H7 (cell line): Measurements from ENCODE around the gene UBFD1. TPM values are rescaled to one million over a fixed set of nuclear protein-coding genes. Genes with fewer than 3 reads are reported as not detected.
"Not testable (repeated sequence)": the region's sequence is repeated elsewhere in the genome, so short reads cannot be mapped to it uniquely, and the experiment has no call there.

Source experiments
- DNase-seq: peaks from one replicate; pipeline ENCODE4 v3.0.0; 2012
- H3K27me3 ChIP-seq: 2 replicates; pipeline ENCODE4 v1.6.0; 2011; ENCODE audit warnings: mild to moderate bottlenecking, low read length; ENCODE audit not compliant: control insufficient read depth, insufficient read depth
- H3K36me3 ChIP-seq: replicated peaks from 2 replicates; pipeline ENCODE4 v1.5.1; 2011; ENCODE audit warnings: low read length; ENCODE audit not compliant: control insufficient read depth, insufficient read depth
- H3K4me3 ChIP-seq: 2 replicates; pipeline ENCODE4 v1.5.1; 2011; ENCODE audit warnings: low read depth, mild to moderate bottlenecking, control low read depth, low read length, moderate library complexity; ENCODE audit not compliant: insufficient read depth
- total RNA-seq: library from RNA; depleted of rRNA; stranded (reverse); fragments of >200 nt; shearing (Covaris generic); gene quantifications from 2 replicates; pipeline ENCODE4 v1.2.3, GENCODE V29; 2014

UBFD1 gene
- total RNA-seq, 1 experiment from 2014 or later, result 68.2 TPM

DNA sequence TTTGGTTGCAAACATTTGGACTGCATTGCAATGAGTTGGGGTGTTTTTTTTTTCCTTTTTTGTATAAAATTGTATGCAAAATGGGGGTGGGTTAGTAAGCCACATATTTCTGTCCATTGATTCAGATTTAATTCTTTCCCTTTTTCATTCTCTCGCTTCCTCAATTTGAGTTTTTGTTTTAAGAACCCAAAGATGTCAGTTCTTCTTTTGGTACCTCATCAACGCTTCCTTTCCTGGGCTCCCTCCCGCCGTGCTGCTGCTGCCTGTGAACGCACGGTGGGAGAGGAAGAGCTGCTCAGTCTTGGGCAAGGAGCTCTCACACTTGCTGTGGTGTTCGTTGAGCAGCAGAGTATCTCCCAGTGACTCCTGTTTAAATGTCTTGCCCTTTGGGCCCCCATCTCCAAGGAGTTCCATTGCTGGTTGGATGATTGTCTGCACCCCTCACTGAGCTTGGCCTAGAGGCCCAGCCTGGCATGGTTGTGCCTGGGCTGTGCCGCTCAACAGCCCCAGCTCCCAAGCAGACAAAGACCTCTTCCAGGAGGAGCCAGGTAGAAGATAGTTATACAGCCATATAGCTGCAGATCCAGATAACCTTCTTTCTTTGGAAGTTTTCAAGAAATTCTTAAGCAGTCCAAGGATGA lies 13.6 kb downstream of the UBFD1 start:
- Histone ChIP-seq H3K27me3 (no peaks in the 10 kb centered on the region), H3K4me3 (no peak overlapping the region), H3K36me3 (peaks cover 31% of the 10 kb centered on the region)
- no peak for DNase-seq

- H3K27me3 ChIP-seq, result no peaks in the 10 kb centered on the region
- peaks cover 29% of the 10 kb centered on the region for H3K36me3 ChIP-seq
- no peak overlapping the region for H3K4me3 ChIP-seq
- DNase-seq, result no peak
Observed at GRCh38 chr16:23571895-23572294, 14.4 kb downstream of the UBFD1 start.

GRCh38 chr16:23572394-23572793 lies 14.9 kb downstream of the UBFD1 start:
- H3K36me3 ChIP-seq, result peaks cover 26% of the 10 kb centered on the region
- no peaks in the 10 kb centered on the region for H3K27me3 ChIP-seq
- DNase-seq, result no peak
- H3K4me3 ChIP-seq, result no peak overlapping the region

- no peaks in the 10 kb centered on the region for H3K27me3 ChIP-seq
- DNase-seq, result no peak
- no peak overlapping the region for H3K4me3 ChIP-seq
- peaks cover 20% of the 10 kb centered on the region for H3K36me3 ChIP-seq
Observed at GRCh38 chr16:23573817-23574216, 16.3 kb downstream of the UBFD1 start.

DNA sequence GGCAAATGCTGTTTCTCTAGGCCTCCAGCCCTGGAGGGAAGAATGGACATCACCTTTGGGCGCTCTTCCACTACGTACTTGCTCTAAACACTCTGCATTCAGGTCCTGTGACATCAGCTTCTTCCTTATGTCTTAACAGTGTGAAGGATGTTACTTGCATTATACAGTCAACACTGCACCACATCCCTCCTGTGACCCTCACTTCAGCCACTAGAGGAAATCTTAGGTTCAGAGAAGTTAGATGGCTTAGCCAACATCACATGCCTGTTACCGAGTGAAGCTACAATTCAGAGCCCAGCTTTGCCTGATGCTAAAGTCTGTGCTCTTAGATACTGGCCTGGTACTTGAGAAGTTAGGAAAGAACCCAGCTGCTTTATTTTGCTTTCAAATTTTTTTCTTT lies 18.3 kb downstream of the UBFD1 start:
- peak; percentile 46 for DNase-seq

GRCh38 chr16:23577493-23577892 lies 20.0 kb downstream of the UBFD1 start:
- DNase-seq, result no peak
- H3K27me3 ChIP-seq, result no peaks in the 10 kb centered on the region
- peaks cover 15% of the 10 kb centered on the region for H3K36me3 ChIP-seq
- H3K4me3 ChIP-seq, result no peak overlapping the region

More for the DNA sequence above, 18.3 kb downstream of the UBFD1 start:
- Histone ChIP-seq H3K4me3 (no peak overlapping the region), H3K27me3 (no peaks in the 10 kb centered on the region), H3K36me3 (peaks cover 20% of the 10 kb centered on the region)

GRCh38 chr16:23578101-23578830 lies 20.7 kb downstream of the UBFD1 start:
- H3K36me3 ChIP-seq, result peaks cover 12% of the 10 kb centered on the region
- no peak for DNase-seq
- no peak overlapping the region for H3K4me3 ChIP-seq
- no peaks in the 10 kb centered on the region for H3K27me3 ChIP-seq

DNA sequence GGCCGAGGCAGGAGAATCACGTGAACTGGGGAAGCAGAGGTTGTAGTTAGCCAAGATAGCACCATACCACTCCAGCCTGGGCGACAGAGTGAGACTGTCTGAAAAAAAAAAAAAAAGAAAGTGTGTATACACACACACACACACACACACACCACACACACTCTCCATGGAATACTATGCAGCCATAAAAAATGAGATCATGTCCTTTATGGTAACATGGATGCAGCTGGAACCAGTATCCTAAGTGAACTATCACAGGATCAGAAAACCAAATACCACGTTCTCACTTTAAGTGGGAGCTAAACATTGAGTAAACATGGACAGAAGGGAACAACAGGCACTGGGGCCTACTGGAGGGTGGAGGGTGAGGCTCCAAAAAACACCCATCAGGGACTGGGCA lies 21.8 kb downstream of the UBFD1 start:
- no peak for DNase-seq
- Histone ChIP-seq H3K36me3 (peaks cover 10% of the 10 kb centered on the region), H3K4me3 (no peak overlapping the region), H3K27me3 (no peaks in the 10 kb centered on the region)

- no peak for DNase-seq
Observed at GRCh38 chr16:23580391-23580790, 22.9 kb downstream of the UBFD1 start.

DNA sequence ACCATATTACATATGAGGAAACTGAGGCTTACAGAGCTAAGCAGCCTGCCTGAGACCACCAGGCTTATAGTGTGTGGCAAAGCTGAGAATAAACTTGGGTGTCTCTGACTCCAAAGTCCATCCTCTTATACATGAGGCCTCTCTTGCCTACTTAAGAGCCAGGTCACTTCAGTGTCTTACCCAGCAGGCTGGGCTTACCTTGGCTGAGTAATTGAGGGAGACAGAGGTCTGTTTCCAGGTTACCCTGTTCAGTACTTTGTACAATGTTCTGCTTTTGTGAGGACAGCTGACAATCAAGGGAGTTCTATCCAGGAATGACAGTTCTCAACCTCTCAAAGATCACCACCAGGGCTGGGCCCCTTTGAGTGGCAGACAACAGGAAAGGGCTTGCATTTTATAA lies 24.2 kb downstream of the UBFD1 start:
- DNase-seq, result no peak
- H3K36me3 ChIP-seq, result peaks cover 18% of the 10 kb centered on the region
- H3K4me3 ChIP-seq, result no peak overlapping the region
- H3K27me3 ChIP-seq, result no peaks in the 10 kb centered on the region

More at GRCh38 chr16:23580391-23580790, 22.9 kb downstream of the UBFD1 start:
- H3K4me3 ChIP-seq, result no peak overlapping the region
- peaks cover 17% of the 10 kb centered on the region for H3K36me3 ChIP-seq
- no peaks in the 10 kb centered on the region for H3K27me3 ChIP-seq

DNA sequence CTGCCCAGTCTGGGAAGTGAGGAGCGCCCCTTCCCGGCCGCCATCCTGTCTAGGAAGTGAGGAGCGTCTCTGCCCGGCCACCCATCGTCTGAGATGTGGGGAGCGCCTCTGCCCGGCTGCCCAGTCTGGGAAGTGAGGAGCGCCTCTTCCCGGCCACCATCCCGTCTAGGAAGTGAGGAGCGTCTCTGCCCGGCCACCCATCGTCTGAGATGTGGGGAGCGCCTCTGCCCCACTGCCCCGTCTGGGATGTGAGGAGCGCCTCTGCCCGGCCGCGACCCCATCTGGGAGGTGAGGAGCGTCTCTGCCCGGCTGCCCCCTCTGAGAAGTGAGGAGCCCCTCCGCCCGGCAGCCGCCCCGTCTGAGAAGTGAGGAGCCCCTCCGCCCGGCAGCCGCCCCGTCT lies 25.7 kb downstream of the UBFD1 start:
- H3K36me3 ChIP-seq, result peaks cover 21% of the 10 kb centered on the region
- H3K4me3 ChIP-seq, H3K27me3 ChIP-seq, DNase-seq: not testable (repeated sequence)

GRCh38 chr16:23584186-23585076 lies 26.9 kb downstream of the UBFD1 start:
- no peaks in the 10 kb centered on the region for H3K27me3 ChIP-seq
- no peak overlapping the region for H3K4me3 ChIP-seq
- DNase-seq, result no peak
- H3K36me3 ChIP-seq, result peaks cover 23% of the 10 kb centered on the region

GRCh38 chr16:23587726-23588125 lies 30.2 kb downstream of the UBFD1 start:
- Histone ChIP-seq H3K27me3 (no peaks in the 10 kb centered on the region), H3K36me3 (peaks cover 32% of the 10 kb centered on the region), H3K4me3 (no peak overlapping the region)
- DNase-seq, result no peak

DNA sequence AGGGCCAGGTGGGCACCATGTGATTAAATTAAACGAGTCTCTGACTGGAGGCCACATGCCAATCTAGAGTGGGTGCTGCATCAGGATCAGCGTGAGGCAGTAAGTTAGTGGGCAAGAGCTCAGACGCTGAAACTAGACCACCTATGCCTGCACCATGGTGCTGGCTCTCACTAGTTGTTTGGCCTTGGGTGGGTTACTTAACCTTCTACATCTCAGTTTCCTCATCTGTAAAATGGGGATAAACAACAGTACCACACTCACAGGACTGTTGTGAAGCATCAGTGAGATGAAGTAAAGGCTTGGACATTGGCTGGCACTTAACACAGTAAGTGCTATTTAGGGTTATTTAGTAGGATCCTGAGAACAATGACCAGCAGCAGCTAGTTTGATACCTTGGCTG lies 32.7 kb downstream of the UBFD1 start:
- Histone ChIP-seq H3K27me3 (no peaks in the 10 kb centered on the region), H3K36me3 (peaks cover 30% of the 10 kb centered on the region), H3K4me3 (no peak overlapping the region)
- DNase-seq, result no peak
